Astrocyte (in vitro differentiated cells and primary cell): Measurements from ENCODE around the gene GPATCH8. TPM values are rescaled to one million over a fixed set of nuclear protein-coding genes. Genes with fewer than 3 reads are reported as not detected.
A peak's percentile ranks its signal among the peaks of the same experiment; 100 is the strongest.
"Not testable (repeated sequence)": the region's sequence is repeated elsewhere in the genome, so short reads cannot be mapped to it uniquely, and the experiment has no call there.

Experiments used
- DNase-seq: peaks from one replicate; pipeline ENCODE4 v3.0.0-alpha.2; 2010; ENCODE audit warnings: low read depth
- FAIRE-seq: peaks from 2 replicates; lab custom pipeline; 2011; peaks lifted over from hg19 to GRCh38; lab: Jason Lieb, UNC
- H2AFZ ChIP-seq: 2 replicates; pipeline ENCODE4 v1.6.0; 2012; ENCODE audit warnings: low read depth, low read length, inconsistent platforms
- H3K27ac ChIP-seq: 2 replicates; pipeline ENCODE4 v1.5.1; 2011; ENCODE audit warnings: low read depth, low read length, inconsistent platforms
- H3K27me3 ChIP-seq: 2 replicates; pipeline ENCODE4 v1.6.0; 2011; ENCODE audit warnings: low read length, inconsistent platforms; ENCODE audit not compliant: insufficient read depth
- H3K36me3 ChIP-seq: 2 replicates; pipeline ENCODE4 v1.5.1; 2011; ENCODE audit warnings: low read length, inconsistent platforms; ENCODE audit not compliant: insufficient read depth
- H3K4me1 ChIP-seq: 2 replicates; pipeline ENCODE4 v1.5.1; 2011; ENCODE audit warnings: low read length, inconsistent platforms; ENCODE audit not compliant: insufficient read depth
- H3K4me2 ChIP-seq: 2 replicates; pipeline ENCODE4 v1.6.0; 2012; ENCODE audit warnings: low read length, inconsistent platforms
- H3K4me3 ChIP-seq: 2 replicates; pipeline ENCODE4 v1.5.1; 2011; ENCODE audit warnings: low read depth, mild to moderate bottlenecking, low read length, inconsistent platforms; ENCODE audit not compliant: insufficient read depth
- H3K79me2 ChIP-seq: 2 replicates; pipeline ENCODE4 v1.6.0; 2012; ENCODE audit warnings: mild to moderate bottlenecking, low read length, inconsistent platforms; ENCODE audit not compliant: insufficient read depth
- H3K9ac ChIP-seq: 2 replicates; pipeline ENCODE4 v1.6.0; 2012; ENCODE audit warnings: mild to moderate bottlenecking, low read length, inconsistent platforms
- H3K9me3 ChIP-seq: 2 replicates; pipeline ENCODE4 v1.5.1; 2012; ENCODE audit warnings: low read depth, mild to moderate bottlenecking, low read length, inconsistent platforms; ENCODE audit not compliant: insufficient read depth
- H4K20me1 ChIP-seq: 2 replicates; pipeline ENCODE4 v1.6.0; 2012; ENCODE audit warnings: low read length, inconsistent platforms; ENCODE audit not compliant: insufficient read depth
- H3K27ac Mint-ChIP-seq: one replicate; pipeline ENCODE4 v1.8.0; 2021; ENCODE audit warnings: mild to moderate bottlenecking, mixed read lengths; ENCODE audit not compliant: unreplicated experiment
- H3K27me3 Mint-ChIP-seq: one replicate; pipeline ENCODE4 v1.8.0; 2021; ENCODE audit warnings: low read depth, mixed read lengths; ENCODE audit not compliant: unreplicated experiment
- H3K36me3 Mint-ChIP-seq: one replicate; pipeline ENCODE4 v1.8.0; 2021; ENCODE audit warnings: low read depth, mixed read lengths; ENCODE audit not compliant: unreplicated experiment
- H3K4me1 Mint-ChIP-seq: one replicate; pipeline ENCODE4 v1.8.0; 2021; ENCODE audit warnings: low read depth, mixed read lengths; ENCODE audit not compliant: unreplicated experiment
- H3K4me3 Mint-ChIP-seq: one replicate; pipeline ENCODE4 v1.8.0; 2021; ENCODE audit warnings: mild to moderate bottlenecking, moderate library complexity, mixed read lengths; ENCODE audit not compliant: unreplicated experiment
- H3K9me3 Mint-ChIP-seq: one replicate; pipeline ENCODE4 v1.8.0; 2021; ENCODE audit warnings: mild to moderate bottlenecking, mixed read lengths; ENCODE audit not compliant: unreplicated experiment
- CTCF ChIP-seq: IDR thresholded peaks from 2 replicates; pipeline ENCODE4 v1.5.1; 2011; ENCODE audit warnings: low read depth, mild to moderate bottlenecking, inconsistent platforms, low read length, moderate library complexity; ENCODE audit not compliant: insufficient read depth
- EZH2 ChIP-seq: IDR thresholded peaks from 2 replicates; pipeline ENCODE4 v1.6.1; 2012; ENCODE audit warnings: mild to moderate bottlenecking, low read length, inconsistent platforms; ENCODE audit not compliant: insufficient read depth
- total RNA-seq: library from RNA; stranded (reverse); gene quantifications from 2 replicates; pipeline ENCODE4 v1.2.1, GENCODE V29; 2021

The GPATCH8 gene
- total RNA-seq, 1 donor from 2014 or later = 43.3 TPM

GRCh38 chr17:44396946-44397345 is 106.3 kb downstream of the GPATCH8 start:
- no peak overlapping the region for H3K4me2 ChIP-seq
- H3K9me3 ChIP-seq = no peaks in the 10 kb centered on the region
- H3K9ac ChIP-seq = no peak overlapping the region
- H3K27ac ChIP-seq = no peak overlapping the region
- H2AFZ ChIP-seq = no peak overlapping the region
- H3K36me3 ChIP-seq = peaks cover 30% of the 10 kb centered on the region
- Mint-ChIP-seq H3K9me3 (no peaks in the 10 kb centered on the region), H3K4me1 (no peaks in the 10 kb centered on the region), H3K36me3 (peaks cover 22% of the 10 kb centered on the region), H3K27me3 (no peaks in the 10 kb centered on the region), H3K4me3 (no peak overlapping the region), H3K27ac (peak overlapping the region; percentile 58)
- H3K4me3 ChIP-seq = no peak overlapping the region
- no peaks in the 10 kb centered on the region for H3K79me2 ChIP-seq
- DNase-seq (no peak), FAIRE-seq (no peak)
- H3K4me1 ChIP-seq = peaks cover 4% of the 10 kb centered on the region
- H4K20me1 ChIP-seq = peaks cover 16% of the 10 kb centered on the region
- TF ChIP-seq CTCF (no peak), EZH2 (no peak)
- no peaks in the 10 kb centered on the region for H3K27me3 ChIP-seq

GRCh38 chr17:44394833-44395232 is 108.4 kb downstream of the GPATCH8 start:
- Histone ChIP-seq H3K9ac (no peak overlapping the region), H4K20me1 (peaks cover 14% of the 10 kb centered on the region), H3K27ac (no peak overlapping the region), H3K36me3 (peaks cover 22% of the 10 kb centered on the region), H3K4me1 (peaks cover 4% of the 10 kb centered on the region), H3K27me3 (no peaks in the 10 kb centered on the region), H2AFZ (no peak overlapping the region), H3K79me2 (no peaks in the 10 kb centered on the region), H3K9me3 (no peaks in the 10 kb centered on the region), H3K4me2 (no peak overlapping the region), H3K4me3 (no peak overlapping the region)
- DNase-seq = no peak
- Mint-ChIP-seq H3K27me3 (no peaks in the 10 kb centered on the region), H3K27ac (no peak overlapping the region), H3K4me1 (no peaks in the 10 kb centered on the region), H3K4me3 (no peak overlapping the region), H3K9me3 (no peaks in the 10 kb centered on the region), H3K36me3 (peaks cover 15% of the 10 kb centered on the region)
- FAIRE-seq = no peak
- no peak for TF ChIP-seq EZH2
- TF ChIP-seq CTCF = no peak

DNA sequence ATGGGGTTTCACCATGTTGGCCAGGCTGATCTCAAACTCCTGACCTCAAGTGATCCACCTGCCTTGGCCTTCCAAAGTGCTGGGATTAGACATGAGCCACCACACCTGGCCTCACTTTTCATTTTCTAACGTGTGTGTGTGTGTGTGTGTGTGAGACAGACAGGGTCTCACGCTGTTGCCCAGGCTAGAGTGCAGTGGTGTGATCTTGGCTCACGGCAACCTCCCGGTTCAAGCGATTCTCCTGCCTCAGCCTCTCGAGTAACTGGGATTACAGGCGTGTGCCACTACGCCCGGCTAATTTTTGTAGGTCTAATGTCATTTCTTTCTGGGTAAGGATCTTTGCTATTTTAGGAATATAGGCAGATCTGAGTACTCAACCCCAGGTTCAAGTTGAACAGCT is 109.1 kb downstream of the GPATCH8 start:
- H3K36me3 Mint-ChIP-seq = peaks cover 10% of the 10 kb centered on the region
- not testable (repeated sequence) for H3K27ac ChIP-seq, H3K4me3 Mint-ChIP-seq, H3K27me3 Mint-ChIP-seq, H2AFZ ChIP-seq, H3K27me3 ChIP-seq, FAIRE-seq, H3K79me2 ChIP-seq, H3K9me3 ChIP-seq, H3K4me3 ChIP-seq, H3K9me3 Mint-ChIP-seq, H3K4me1 Mint-ChIP-seq, H3K9ac ChIP-seq, H3K27ac Mint-ChIP-seq, DNase-seq, H3K4me2 ChIP-seq, H3K4me1 ChIP-seq
- Histone ChIP-seq H4K20me1 (peaks cover 12% of the 10 kb centered on the region), H3K36me3 (peaks cover 18% of the 10 kb centered on the region)
